GM10266 (cell line): ENCODE results near the gene GPR153.

Experiments used
- DNase-seq: peaks from one replicate; pipeline ENCODE4 v3.0.0; 2012; ENCODE audit errors: extremely low spot score
- CTCF ChIP-seq: IDR thresholded peaks from 2 replicates; pipeline ENCODE4 v1.5.1; 2012; ENCODE audit warnings: mild to moderate bottlenecking, low read depth; ENCODE audit not compliant: control insufficient read depth, insufficient read depth; ENCODE audit errors: missing control alignments

GPR153 gene

DNA sequence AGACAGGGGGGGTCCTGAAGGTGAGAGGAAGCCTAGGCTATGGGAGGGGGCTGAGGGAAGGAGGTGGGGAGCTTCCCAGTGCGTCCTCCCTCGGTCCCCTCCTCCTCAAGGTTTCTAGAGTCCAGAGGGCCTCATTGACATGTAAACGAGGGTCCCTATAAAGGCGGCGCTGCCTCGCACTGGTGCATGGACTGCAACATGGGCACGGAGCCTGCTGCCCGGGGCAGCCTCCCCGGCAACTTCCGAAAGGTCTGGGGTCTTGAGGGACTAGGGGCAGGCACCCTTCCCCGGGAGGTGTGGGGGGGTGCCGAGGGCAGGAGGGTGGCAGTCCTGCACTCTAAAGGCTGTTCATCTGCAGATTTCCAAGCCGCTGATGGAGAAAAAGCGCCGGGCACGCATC, 16.9 kb downstream of the GPR153 start, which contains the start of gene HES3:
Gene HES3, plus strand, starts transcription at position 187 of the 400 bp plus-strand sequence. Its CDS starts 187 bp downstream, at position 374.
- TF ChIP-seq CTCF: no peak
- no peak for DNase-seq

DNA sequence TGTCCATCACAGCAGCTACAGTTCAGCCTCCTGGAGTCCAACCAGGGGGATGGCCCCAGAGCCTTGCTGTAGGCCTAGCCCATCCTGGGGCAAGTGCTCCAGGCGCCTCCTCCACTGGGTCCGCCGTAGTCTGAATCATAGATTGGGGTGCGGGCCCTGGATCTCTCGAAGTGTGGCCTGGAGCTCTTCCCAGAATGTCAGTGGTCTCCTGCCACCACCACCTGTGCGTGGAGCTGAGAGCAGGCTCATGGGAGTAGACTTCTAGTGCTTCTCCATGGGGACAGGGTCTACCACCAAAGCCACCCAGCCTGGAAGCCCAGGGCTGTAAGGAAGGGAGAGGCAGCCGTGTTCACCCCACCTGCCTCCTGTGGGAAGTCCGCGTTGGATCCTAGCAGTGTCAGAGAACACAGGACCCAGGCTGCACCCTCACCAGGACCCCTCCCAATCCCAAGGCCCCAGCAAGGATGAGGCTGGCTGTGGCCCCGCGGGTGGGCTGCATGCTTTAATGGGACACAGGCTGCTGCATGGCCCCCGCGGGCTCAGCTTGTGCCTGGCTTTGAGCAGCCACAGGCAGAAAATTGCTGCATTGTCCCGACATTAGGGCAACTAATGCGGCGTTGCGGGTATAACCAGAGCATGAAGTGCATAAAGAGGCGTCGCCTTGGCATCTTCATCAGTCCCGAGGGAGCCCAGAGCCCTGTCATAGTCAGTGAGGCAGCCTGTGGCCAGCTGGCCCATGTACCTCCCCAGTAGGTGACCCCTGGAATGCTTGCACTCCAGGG, 17.7 kb downstream of the GPR153 start:
- no peak for TF ChIP-seq CTCF
- DNase-seq: no peak

- TF ChIP-seq CTCF: no peak
- no peak for DNase-seq
Observed at GRCh38 chr1:6241887-6242740, 18.8 kb downstream of the GPR153 start.

GRCh38 chr1:6241107-6241886, 19.6 kb downstream of the GPR153 start:
- no peak for DNase-seq
- TF ChIP-seq CTCF: no peak

DNA sequence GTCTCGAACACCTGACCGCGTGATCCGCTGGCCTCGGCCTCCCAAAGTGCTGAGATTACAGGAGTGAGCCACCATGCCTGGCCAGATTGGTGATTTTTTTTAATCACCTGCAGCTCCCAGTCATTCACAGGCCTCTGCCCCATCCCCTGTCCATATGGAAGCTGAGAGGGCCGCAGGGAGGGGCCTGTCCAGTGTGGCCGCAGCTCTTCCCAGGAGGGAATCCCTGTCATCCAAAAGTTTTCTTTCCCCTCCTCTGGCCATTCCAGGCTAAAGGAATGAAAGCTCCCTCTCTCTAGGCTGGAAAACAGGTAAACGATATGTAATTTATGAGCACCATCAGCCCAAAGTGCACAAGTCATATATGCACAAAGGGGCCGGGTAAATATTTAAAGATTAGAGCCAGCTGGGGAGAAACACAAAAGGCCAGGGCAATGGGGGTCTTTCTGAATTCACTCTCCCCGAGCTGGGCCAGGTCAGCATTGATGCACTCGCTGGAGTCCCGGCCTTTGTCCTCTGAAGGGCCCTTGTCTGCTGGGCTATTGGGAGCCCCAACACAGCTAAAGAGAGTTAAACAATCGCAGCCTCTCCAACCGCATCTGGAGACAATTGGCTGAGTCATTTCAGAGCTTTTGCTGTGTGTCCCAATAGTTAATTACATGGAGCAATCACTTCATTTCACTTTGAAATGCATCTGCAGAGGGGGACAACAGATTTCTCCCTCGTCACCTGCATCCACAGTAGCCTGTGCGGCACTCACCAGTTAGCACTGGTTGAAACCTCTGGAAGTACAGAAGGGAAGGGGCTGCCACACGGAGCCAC, 20.7 kb downstream of the GPR153 start:
- DNase-seq: no peak
- TF ChIP-seq CTCF: no peak

DNA sequence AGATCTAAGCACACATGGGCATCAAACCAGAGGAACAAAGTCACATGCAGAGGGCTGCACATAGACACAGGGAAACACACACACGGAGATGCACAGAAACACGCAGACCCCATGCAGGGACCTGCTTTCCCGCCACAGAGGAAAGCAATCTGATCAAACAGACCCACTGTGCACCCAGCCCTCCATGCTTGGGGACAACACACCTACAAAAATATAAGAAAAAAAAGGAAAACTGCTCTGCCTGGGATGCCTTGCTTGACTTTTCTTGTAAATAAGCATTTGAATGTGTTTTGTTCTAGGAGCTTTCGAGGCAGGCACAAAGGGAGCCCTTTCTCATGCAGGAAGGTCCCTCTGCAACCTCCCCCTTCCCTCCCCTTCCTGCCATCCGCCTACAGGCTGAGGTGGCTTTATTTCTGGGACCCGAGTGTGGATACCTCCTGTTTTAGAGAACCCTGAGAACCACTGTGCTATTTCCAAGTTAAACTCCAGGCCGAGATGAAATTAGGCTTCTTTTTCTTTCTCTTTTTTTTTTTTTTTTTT, 21.6 kb downstream of the GPR153 start:
- no peak for DNase-seq

More for the DNA sequence above, 21.6 kb downstream of the GPR153 start:
- no peak for TF ChIP-seq CTCF
